A549 (cell line): ENCODE data around the gene TCAIM. TPM values are rescaled to one million over a fixed set of nuclear protein-coding genes. Genes with fewer than 3 reads are reported as not detected.

Experiments used
- ATAC-seq, 2 experiments: fragments of 200-7000 bp in 1 of 2; fragments of >200 bp in 1 of 2; cut with Nextera tagmentation in 1 of 2; cut with Tn5 transposase in 1 of 2; 3 replicates each; pipeline versions ENCODE4 v1.8.0 to v1.9.1; 2018 to 2020; ENCODE audit warnings: mild to moderate bottlenecking in 1 of 2, moderate library complexity in 1 of 2
- CTCF ChIA-PET: fragments of 300-600 bp; sonication (Branson Sonifier 250); formaldehyde crosslinking; extraction: SDS; loops from one replicate; lab custom pipeline; 2021; ENCODE audit warnings: antibody characterized with exemption, inconsistent platforms; lab: Yijun Ruan, JAX
- POLR2A ChIA-PET: fragments of 350-600 bp; formaldehyde crosslinking; extraction: SDS; loops from one replicate; lab custom pipeline; 2021; ENCODE audit warnings: antibody characterized with exemption, inconsistent platforms; lab: Yijun Ruan, JAX
- DNase-seq, 2 experiments: peaks; one replicate each; pipeline versions ENCODE4 v3.0.0 to v3.0.0-alpha.2; 2011 to 2016; ENCODE audit warnings: low read depth in 1 of 2, low spot score in 1 of 2
- FAIRE-seq: peaks from 2 replicates; lab custom pipeline; 2011; peaks lifted over from hg19 to GRCh38; lab: Jason Lieb, UNC
- H3K27ac ChIP-seq, 2 experiments: fragments of >200 bp; sonication (Bioruptor Twin); formaldehyde crosslinking; 3 replicates each; pipeline ENCODE4 v1.5.1; 2016 to 2017
- H3K4me1 ChIP-seq: fragments of >200 bp; sonication (Bioruptor Twin); formaldehyde crosslinking; 3 replicates; pipeline ENCODE4 v1.6.1; 2016
- H3K4me2 ChIP-seq: fragments of >200 bp; sonication (Bioruptor Twin); formaldehyde crosslinking; 3 replicates; pipeline ENCODE4 v1.6.1; 2016
- H3K4me3 ChIP-seq: fragments of >200 bp; sonication (Bioruptor Twin); formaldehyde crosslinking; 3 replicates; pipeline ENCODE4 v1.5.1; 2016
- H3K9me3 ChIP-seq: fragments of >200 bp; sonication (Bioruptor Twin); formaldehyde crosslinking; 3 replicates; pipeline ENCODE4 v1.6.1; 2016
- BHLHE40 ChIP-seq: IDR thresholded peaks from 2 replicates; pipeline ENCODE4 v1.6.1; 2012; ENCODE audit warnings: low read depth, low read length, inconsistent platforms
- CEBPB ChIP-seq, 2 experiments: fragments of >200 bp in 1 of 2; sonication (Bioruptor Twin) in 1 of 2; formaldehyde crosslinking in 1 of 2; IDR thresholded peaks; 2 replicates each; pipeline ENCODE4 v1.6.1; 2012 to 2016
- EHF ChIP-seq: fragments of 250-450 bp; sonication (Bioruptor Pico); IDR thresholded peaks from 2 replicates; pipeline ENCODE4 v1.5.0; 2020; ENCODE audit warnings: mild to moderate bottlenecking
- EP300 ChIP-seq, 2 experiments: fragments of >200 bp; sonication (Bioruptor Twin); formaldehyde crosslinking; IDR thresholded peaks; 2 replicates in 1 of 2; 3 replicates in 1 of 2; pipeline ENCODE4 v1.6.1; 2016 to 2017
- FOSB ChIP-seq: fragments of 250-450 bp; sonication (Bioruptor Pico); IDR thresholded peaks from 2 replicates; pipeline ENCODE4 v1.5.0; 2020; ENCODE audit warnings: mild to moderate bottlenecking, moderate library complexity
- FOXS1 ChIP-seq: fragments of 250-450 bp; sonication (Bioruptor Pico); IDR thresholded peaks from 2 replicates; pipeline ENCODE4 v1.5.0; 2020; ENCODE audit warnings: mild to moderate bottlenecking, moderate library complexity
- HDAC2 ChIP-seq: fragments of 200-600 bp; sonication (generic); IDR thresholded peaks from 2 replicates; pipeline ENCODE4 v1.6.1; 2016
- HOXA7 ChIP-seq: fragments of 250-450 bp; sonication (Bioruptor Pico); IDR thresholded peaks from 2 replicates; pipeline ENCODE4 v1.5.0; 2020; ENCODE audit warnings: mild to moderate bottlenecking, moderate library complexity
- HOXB13 ChIP-seq: fragments of 250-450 bp; sonication (Bioruptor Pico); IDR thresholded peaks from 2 replicates; pipeline ENCODE4 v1.5.0; 2020; ENCODE audit warnings: low read depth, mild to moderate bottlenecking, moderate library complexity
- JUN ChIP-seq, 2 experiments: fragments of >200 bp; sonication (Bioruptor Twin); formaldehyde crosslinking; IDR thresholded peaks; 2 replicates in 1 of 2; 3 replicates in 1 of 2; pipeline ENCODE4 v1.6.1; 2016 to 2017
- KDM5A ChIP-seq: fragments of 200-600 bp; sonication (generic); IDR thresholded peaks from 2 replicates; pipeline ENCODE4 v1.6.1; 2016; ENCODE audit warnings: antibody characterized with exemption, mild to moderate bottlenecking
- MYC ChIP-seq: IDR thresholded peaks from 2 replicates; pipeline ENCODE4 v1.6.1; 2012; ENCODE audit warnings: mild to moderate bottlenecking, inconsistent platforms, low read length, improper control_type of control experiment, borderline replicate concordance
- NR3C1 ChIP-seq: fragments of >200 bp; sonication (Bioruptor Twin); formaldehyde crosslinking; IDR thresholded peaks from 3 replicates; pipeline ENCODE4 v1.6.1; 2017
- POLR2AphosphoS2 ChIP-seq: conservative IDR thresholded peaks from 2 replicates; pipeline ENCODE4 v1.6.1; 2012; ENCODE audit warnings: low read length, improper control_type of control experiment, inconsistent platforms
- RCOR1 ChIP-seq: fragments of 150-350 bp; IDR thresholded peaks from 2 replicates; pipeline ENCODE4 v1.6.1; 2014; ENCODE audit warnings: antibody characterized with exemption, low read length, low read depth
- RFX5 ChIP-seq: fragments of 450-650 bp; IDR thresholded peaks from 2 replicates; pipeline ENCODE4 v1.7.1; 2014; ENCODE audit warnings: antibody characterized with exemption, mild to moderate bottlenecking, moderate library complexity
- RNF2 ChIP-seq: fragments of 200-600 bp; sonication (generic); IDR thresholded peaks from 2 replicates; pipeline ENCODE4 v1.6.1; 2016; ENCODE audit warnings: low read depth, mild to moderate bottlenecking, antibody characterized with exemption, moderate library complexity, borderline replicate concordance
- TFCP2L1 ChIP-seq: fragments of 250-450 bp; sonication (Bioruptor Pico); IDR thresholded peaks from 2 replicates; pipeline ENCODE4 v1.5.0; 2021; ENCODE audit warnings: mild to moderate bottlenecking
- TP53 ChIP-seq: fragments of 250-450 bp; sonication (Bioruptor Pico); IDR thresholded peaks from 2 replicates; pipeline ENCODE4 v1.5.0; 2021; ENCODE audit warnings: mild to moderate bottlenecking, moderate library complexity
- ZC3H11A ChIP-seq: fragments of 450-650 bp; IDR thresholded peaks from 2 replicates; pipeline ENCODE4 v1.6.1; 2014; ENCODE audit warnings: antibody characterized with exemption, mild to moderate bottlenecking
- ZSCAN20 ChIP-seq: fragments of 250-450 bp; sonication (Bioruptor Pico); IDR thresholded peaks from 2 replicates; pipeline ENCODE4 v1.8.0; 2022; ENCODE audit warnings: mild to moderate bottlenecking, moderate library complexity
- WGBS: methylation state at CpG from one replicate; pipeline ENCODE4 v1.1.6; 2017; ENCODE audit errors: missing lambda C conversion rate; 5-methylcytosine and 5-hydroxymethylcytosine counted together
- polyA plus RNA-seq, 4 experiments: library from polyadenylated mRNA; depleted of rRNA in 3 of 4; stranded (reverse); fragments of >200 nt; fragmentation: RNase III in 1 of 4; extraction: RNeasy Plus Mini Kit Qiagen cat#74134 plus additional on column Dnase treatment in 1 of 4; gene quantifications; 2 replicates in 3 of 4; 3 replicates in 1 of 4; pipeline ENCODE4 v1.2.3, GENCODE V29; 2011 to 2017
- TF ChIP-seq, protein P1 (sequence below): fragments of >200 bp; sonication (Bioruptor Twin); formaldehyde crosslinking; IDR thresholded peaks from 3 replicates; pipeline ENCODE4 v1.6.1; 2016
- TF ChIP-seq, protein P2 (sequence below): IDR thresholded peaks from 2 replicates; pipeline ENCODE4 v1.6.1; 2012
- TF ChIP-seq, protein P3 (sequence below): fragments of 250-450 bp; sonication (Bioruptor Pico); IDR thresholded peaks from 2 replicates; pipeline ENCODE4 v1.5.0; 2020; ENCODE audit warnings: low read depth, mild to moderate bottlenecking, moderate library complexity
- TF ChIP-seq, protein P4 (sequence below): fragments of >200 bp; sonication (Bioruptor Twin); formaldehyde crosslinking; IDR thresholded peaks from 3 replicates; pipeline ENCODE4 v1.5.1; 2016
- TF ChIP-seq, protein P5 (sequence below): fragments of 250-450 bp; sonication (Bioruptor Pico); IDR thresholded peaks from 2 replicates; pipeline ENCODE4 v1.5.0; 2021; ENCODE audit warnings: mild to moderate bottlenecking, moderate library complexity, borderline replicate concordance
- TF ChIP-seq, protein P6 (sequence below): fragments of 450-650 bp; IDR thresholded peaks from 2 replicates; pipeline ENCODE4 v1.6.1; 2014; ENCODE audit warnings: antibody characterized with exemption

The TCAIM gene
- polyA plus RNA-seq, 2 of the 4 experiments (the other 2 are of a cell fraction): 10.8 to 19.2 TPM

DNA sequence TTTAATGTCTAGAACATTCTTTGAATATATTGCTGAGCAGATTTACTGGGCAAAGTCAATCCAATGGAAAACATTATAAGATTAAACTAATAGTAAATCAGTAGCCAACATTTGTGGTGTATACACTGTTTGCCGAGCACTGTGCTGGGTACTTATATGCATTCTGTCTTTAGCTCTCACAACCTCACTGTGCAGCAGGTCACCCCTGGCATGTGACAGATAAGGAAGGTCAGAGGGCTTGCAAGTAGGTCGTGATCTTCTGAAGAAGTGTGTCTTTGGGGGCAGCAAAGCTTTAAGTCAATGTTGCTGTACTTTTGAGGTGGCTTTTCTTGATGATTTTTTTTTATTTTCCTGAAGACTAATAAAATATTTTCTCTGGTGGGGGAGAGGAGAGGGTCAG lies 62.2 kb downstream of the TCAIM start:
- Histone ChIP-seq H3K4me3 (no peak overlapping the region), H3K4me1 (no peaks in the 10 kb centered on the region)
- POLR2A ChIA-PET: no interaction called here
- 58% methylated on average over 2 of the region's 2 CpGs for WGBS
- TF ChIP-seq FOXS1 (CRISPR knock-in tag) (no peak), RFX5 (no peak), POLR2AphosphoS2 (no peak), HDAC2 (no peak), TFCP2L1 (CRISPR knock-in tag) (no peak), HOXA7 (CRISPR knock-in tag) (no peak), FOSB (CRISPR knock-in tag) (no peak), ZSCAN20 (no peak)
- TF ChIP-seq, protein P1, sequence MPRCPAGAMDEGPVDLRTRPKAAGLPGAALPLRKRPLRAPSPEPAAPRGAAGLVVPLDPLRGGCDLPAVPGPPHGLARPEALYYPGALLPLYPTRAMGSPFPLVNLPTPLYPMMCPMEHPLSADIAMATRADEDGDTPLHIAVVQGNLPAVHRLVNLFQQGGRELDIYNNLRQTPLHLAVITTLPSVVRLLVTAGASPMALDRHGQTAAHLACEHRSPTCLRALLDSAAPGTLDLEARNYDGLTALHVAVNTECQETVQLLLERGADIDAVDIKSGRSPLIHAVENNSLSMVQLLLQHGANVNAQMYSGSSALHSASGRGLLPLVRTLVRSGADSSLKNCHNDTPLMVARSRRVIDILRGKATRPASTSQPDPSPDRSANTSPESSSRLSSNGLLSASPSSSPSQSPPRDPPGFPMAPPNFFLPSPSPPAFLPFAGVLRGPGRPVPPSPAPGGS: no peak
- TF ChIP-seq, protein P2, sequence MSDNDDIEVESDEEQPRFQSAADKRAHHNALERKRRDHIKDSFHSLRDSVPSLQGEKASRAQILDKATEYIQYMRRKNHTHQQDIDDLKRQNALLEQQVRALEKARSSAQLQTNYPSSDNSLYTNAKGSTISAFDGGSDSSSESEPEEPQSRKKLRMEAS: no peak
- TF ChIP-seq, all 56 proteins: peak for 0
- ATAC-seq: no peak
- no peak overlapping the region for H3K4me2 ChIP-seq
- H3K27ac ChIP-seq: no peak overlapping the region
- H3K9me3 ChIP-seq: no peaks in the 10 kb centered on the region
- DNase-seq: no peak
- CTCF ChIA-PET: no interaction called here
- no peak for FAIRE-seq

DNA sequence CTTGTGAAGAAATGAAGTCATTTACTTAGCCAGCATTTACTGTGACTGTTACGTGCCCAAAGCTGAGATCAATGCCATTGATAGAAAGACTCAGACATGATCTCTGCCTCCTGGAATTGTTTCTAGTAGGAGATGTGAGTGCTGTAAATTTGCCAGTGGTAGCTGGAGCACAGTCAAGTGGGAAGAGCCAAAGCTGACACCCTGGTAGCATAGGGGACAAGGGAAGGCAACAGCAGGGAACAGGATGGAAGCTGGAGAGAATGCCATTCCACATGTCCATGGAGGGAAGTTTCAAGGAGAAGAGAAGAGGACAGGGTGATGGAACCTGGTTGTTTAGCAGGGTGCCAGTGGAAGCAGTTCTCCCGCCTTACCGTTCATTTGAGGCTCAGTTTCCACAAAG lies 64.0 kb downstream of the TCAIM start:
- ATAC-seq (no peak), DNase-seq (no peak), FAIRE-seq (no peak)
- TF ChIP-seq, protein P3, sequence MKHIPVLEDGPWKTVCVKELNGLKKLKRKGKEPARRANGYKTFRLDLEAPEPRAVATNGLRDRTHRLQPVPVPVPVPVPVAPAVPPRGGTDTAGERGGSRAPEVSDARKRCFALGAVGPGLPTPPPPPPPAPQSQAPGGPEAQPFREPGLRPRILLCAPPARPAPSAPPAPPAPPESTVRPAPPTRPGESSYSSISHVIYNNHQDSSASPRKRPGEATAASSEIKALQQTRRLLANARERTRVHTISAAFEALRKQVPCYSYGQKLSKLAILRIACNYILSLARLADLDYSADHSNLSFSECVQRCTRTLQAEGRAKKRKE: no peak
- no peak for TF ChIP-seq CEBPB (IDR thresholded peaks at IDR 0.05)
- no peak for TF ChIP-seq FOXS1 (CRISPR knock-in tag)
- TF ChIP-seq, protein P4, sequence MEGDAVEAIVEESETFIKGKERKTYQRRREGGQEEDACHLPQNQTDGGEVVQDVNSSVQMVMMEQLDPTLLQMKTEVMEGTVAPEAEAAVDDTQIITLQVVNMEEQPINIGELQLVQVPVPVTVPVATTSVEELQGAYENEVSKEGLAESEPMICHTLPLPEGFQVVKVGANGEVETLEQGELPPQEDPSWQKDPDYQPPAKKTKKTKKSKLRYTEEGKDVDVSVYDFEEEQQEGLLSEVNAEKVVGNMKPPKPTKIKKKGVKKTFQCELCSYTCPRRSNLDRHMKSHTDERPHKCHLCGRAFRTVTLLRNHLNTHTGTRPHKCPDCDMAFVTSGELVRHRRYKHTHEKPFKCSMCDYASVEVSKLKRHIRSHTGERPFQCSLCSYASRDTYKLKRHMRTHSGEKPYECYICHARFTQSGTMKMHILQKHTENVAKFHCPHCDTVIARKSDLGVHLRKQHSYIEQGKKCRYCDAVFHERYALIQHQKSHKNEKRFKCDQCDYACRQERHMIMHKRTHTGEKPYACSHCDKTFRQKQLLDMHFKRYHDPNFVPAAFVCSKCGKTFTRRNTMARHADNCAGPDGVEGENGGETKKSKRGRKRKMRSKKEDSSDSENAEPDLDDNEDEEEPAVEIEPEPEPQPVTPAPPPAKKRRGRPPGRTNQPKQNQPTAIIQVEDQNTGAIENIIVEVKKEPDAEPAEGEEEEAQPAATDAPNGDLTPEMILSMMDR: no peak
- no peak for TF ChIP-seq NR3C1
- no peak for TF ChIP-seq JUN (IDR thresholded peaks at IDR 0.05)
- TF ChIP-seq HOXB13 (CRISPR knock-in tag): no peak
- TF ChIP-seq RCOR1: no peak
- TF ChIP-seq FOSB (CRISPR knock-in tag): no peak
- no peak for TF ChIP-seq RFX5
- no peak for TF ChIP-seq BHLHE40
- no peak for TF ChIP-seq MYC
- TF ChIP-seq EHF (CRISPR knock-in tag): no peak
- H3K27ac ChIP-seq: no peak overlapping the region
- no peaks in the 10 kb centered on the region for H3K9me3 ChIP-seq
- no peaks in the 10 kb centered on the region for H3K4me1 ChIP-seq
- CTCF ChIA-PET: no interaction called here
- no peak overlapping the region for H3K4me2 ChIP-seq
- H3K4me3 ChIP-seq: no peak overlapping the region
- 92% methylated on average over 3 of the region's 3 CpGs for WGBS
- POLR2A ChIA-PET: no interaction called here

DNA sequence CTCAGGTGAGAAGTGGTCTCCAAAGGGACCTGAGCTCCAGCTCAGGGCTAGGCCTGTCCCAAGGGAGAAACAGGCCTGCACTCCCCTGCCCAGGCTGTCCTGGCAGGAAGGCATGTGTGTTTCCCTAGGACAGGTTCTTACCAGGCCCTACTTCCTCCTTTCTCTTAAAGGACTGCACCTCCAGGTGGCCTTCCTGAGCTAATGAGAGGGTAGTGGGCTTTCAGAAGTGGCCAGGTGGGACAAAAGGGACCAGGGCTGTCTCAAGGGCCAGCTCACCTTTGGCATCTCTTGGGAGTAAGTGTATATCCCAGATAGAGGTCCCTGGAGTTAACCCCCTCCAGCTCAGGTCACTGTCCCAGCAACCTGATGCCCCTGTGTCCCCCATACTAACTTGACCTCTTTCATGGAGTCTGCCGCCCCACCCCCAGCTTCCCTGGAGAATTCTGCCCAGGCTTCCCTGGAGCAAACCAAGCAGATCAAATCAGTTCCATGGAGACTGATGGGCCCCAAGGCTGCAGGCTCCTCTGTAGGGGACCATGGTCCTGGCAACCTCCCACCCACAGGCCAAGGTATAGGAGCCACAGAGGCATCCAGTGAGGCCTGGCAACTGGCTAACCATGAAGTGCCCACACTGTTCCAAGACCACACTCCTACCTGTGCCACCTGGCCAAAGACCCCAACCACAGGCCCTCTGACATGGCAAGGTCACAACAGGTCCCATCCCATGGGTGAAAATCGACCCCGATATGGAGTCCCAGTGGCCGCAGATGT lies 71.3 kb downstream of the TCAIM start:
- Histone ChIP-seq H3K4me1 (no peaks in the 10 kb centered on the region), H3K27ac (no peak overlapping the region), H3K4me3 (no peak overlapping the region), H3K9me3 (no peaks in the 10 kb centered on the region), H3K4me2 (no peak overlapping the region)
- ChIA-PET CTCF (interaction anchor here (0.6 kb wide), 1 partner anchor 24 kb away, joined by 3 read pairs; no protein-coding TSS in a partner anchor), POLR2A (no interaction called here)
- FAIRE-seq: no peak
- 86% methylated on average over 1 of the region's 4 CpGs for WGBS
- DNase-seq: no peak
- ATAC-seq: no peak
- TF ChIP-seq, protein P5, sequence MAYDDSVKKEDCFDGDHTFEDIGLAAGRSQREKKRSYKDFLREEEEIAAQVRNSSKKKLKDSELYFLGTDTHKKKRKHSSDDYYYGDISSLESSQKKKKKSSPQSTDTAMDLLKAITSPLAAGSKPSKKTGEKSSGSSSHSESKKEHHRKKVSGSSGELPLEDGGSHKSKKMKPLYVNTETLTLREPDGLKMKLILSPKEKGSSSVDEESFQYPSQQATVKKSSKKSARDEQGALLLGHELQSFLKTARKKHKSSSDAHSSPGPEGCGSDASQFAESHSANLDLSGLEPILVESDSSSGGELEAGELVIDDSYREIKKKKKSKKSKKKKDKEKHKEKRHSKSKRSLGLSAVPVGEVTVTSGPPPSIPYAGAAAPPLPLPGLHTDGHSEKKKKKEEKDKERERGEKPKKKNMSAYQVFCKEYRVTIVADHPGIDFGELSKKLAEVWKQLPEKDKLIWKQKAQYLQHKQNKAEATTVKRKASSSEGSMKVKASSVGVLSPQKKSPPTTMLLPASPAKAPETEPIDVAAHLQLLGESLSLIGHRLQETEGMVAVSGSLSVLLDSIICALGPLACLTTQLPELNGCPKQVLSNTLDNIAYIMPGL (CRISPR knock-in tag): no peak
- TF ChIP-seq, protein P6, sequence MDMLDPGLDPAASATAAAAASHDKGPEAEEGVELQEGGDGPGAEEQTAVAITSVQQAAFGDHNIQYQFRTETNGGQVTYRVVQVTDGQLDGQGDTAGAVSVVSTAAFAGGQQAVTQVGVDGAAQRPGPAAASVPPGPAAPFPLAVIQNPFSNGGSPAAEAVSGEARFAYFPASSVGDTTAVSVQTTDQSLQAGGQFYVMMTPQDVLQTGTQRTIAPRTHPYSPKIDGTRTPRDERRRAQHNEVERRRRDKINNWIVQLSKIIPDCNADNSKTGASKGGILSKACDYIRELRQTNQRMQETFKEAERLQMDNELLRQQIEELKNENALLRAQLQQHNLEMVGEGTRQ: no peak
- TF ChIP-seq EP300 (IDR thresholded peaks at IDR 0.05) (no peak), ZC3H11A (no peak), FOXS1 (CRISPR knock-in tag) (no peak), RNF2 (no peak), KDM5A (no peak), TP53 (no peak)
- TF ChIP-seq, protein P1: no peak
